Spleen (tissue), 11 donors: ENCODE results near the gene PDE8A. TPM values are rescaled to one million over a fixed set of nuclear protein-coding genes. Genes with fewer than 3 reads are reported as not detected.

Experiments
- DNase-seq: peaks from one replicate; pipeline ENCODE4 v3.0.0-alpha.2; 2020
- H3K27ac ChIP-seq, 8 donors: fragments of 200-600 bp; sonication (generic) in 7 of 8; 1 replicate in 4 of 8; 2 replicates in 4 of 8; pipeline versions ENCODE4 v1.5.0 to v1.8.0; 2016 to 2021; ENCODE audit warnings: inconsistent platforms in 4 of 8, mild to moderate bottlenecking in 4 of 8, moderate library complexity in 1 of 8
- H3K27me3 ChIP-seq, 7 donors: fragments of 200-600 bp; sonication (generic) in 6 of 7; replicated peaks in 1 of 7; 1 replicate in 4 of 7; 2 replicates in 3 of 7; pipeline versions ENCODE4 v1.5.0 to v1.8.0; 2016 to 2021; ENCODE audit warnings: inconsistent platforms in 3 of 7, mild to moderate bottlenecking in 1 of 7
- H3K36me3 ChIP-seq, 6 donors: fragments of 200-600 bp; sonication (generic) in 5 of 6; 1 replicate in 4 of 6; 2 replicates in 2 of 6; pipeline versions ENCODE4 v1.5.0 to v1.8.0; 2016 to 2021; ENCODE audit warnings: inconsistent platforms in 2 of 6
- H3K4me1 ChIP-seq, 6 donors: fragments of 200-600 bp; sonication (generic) in 5 of 6; 1 replicate in 3 of 6; 2 replicates in 3 of 6; pipeline versions ENCODE4 v1.5.0 to v1.8.0; 2016 to 2021; ENCODE audit warnings: inconsistent platforms in 3 of 6
- H3K4me3 ChIP-seq, 8 donors: fragments of 200-600 bp; sonication (generic) in 7 of 8; 1 replicate in 4 of 8; 2 replicates in 4 of 8; pipeline versions ENCODE4 v1.5.0 to v1.8.0; 2016 to 2021; ENCODE audit warnings: inconsistent platforms in 4 of 8, mild to moderate bottlenecking in 4 of 8, moderate library complexity in 2 of 8
- H3K9me3 ChIP-seq, 8 donors: fragments of 200-600 bp; sonication (generic) in 7 of 8; 1 replicate in 4 of 8; 2 replicates in 4 of 8; pipeline versions ENCODE4 v1.5.0 to v1.8.0; 2016 to 2021; ENCODE audit warnings: inconsistent platforms in 4 of 8
- POLR2A ChIP-seq, 3 donors: fragments of 450-650 bp; IDR thresholded peaks; one replicate each; pipeline ENCODE4 v1.5.1; 2017; ENCODE audit warnings: antibody characterized with exemption in 3 of 3, mild to moderate bottlenecking in 1 of 3
- POLR2AphosphoS5 ChIP-seq, 3 donors: sonication (generic); formaldehyde crosslinking; IDR thresholded peaks; one replicate each; pipeline ENCODE4 v1.5.1; 2017; ENCODE audit warnings: antibody characterized with exemption in 3 of 3
- WGBS, 5 donors: extraction: QIAGEN DNeasy Blood & Tissue Kit in 3 of 5; methylation state at CpG; one replicate each; pipeline versions ENCODE4 v1.1.5 to v1.1.7; 2013 to 2018; 5-methylcytosine and 5-hydroxymethylcytosine counted together
- intact Hi-C: fragments of 100-400 bp; cut with DNase I; formaldehyde crosslinking; loops from one replicate; pipeline ENCODE4 v1.15.0; 2023; ENCODE audit warnings: low total_unique reads
- polyA plus RNA-seq, 3 donors: library from polyadenylated mRNA; stranded (reverse); fragments of 200-250 nt; gene quantifications; one replicate each; pipeline ENCODE4 v1.2.1, GENCODE V29; 2013
- total RNA-seq, 7 donors: library from RNA; depleted of rRNA in 3 of 7; stranded (reverse); fragments of >200 nt in 3 of 7; fragmentation: NEBNext Ultra II Directional in 4 of 7; extraction: Animal tissue kit (Norgen Biotek cat#: 25700) in 4 of 7; gene quantifications; one replicate each; pipeline versions ENCODE4 v1.1.0 to v1.2.1, GENCODE V29; 2016 to 2021
- TF ChIP-seq, protein P1 (sequence below), 11 experiments: fragments of 200-600 bp in 7 of 11; fragments of 450-650 bp in 4 of 11; sonication (generic) in 4 of 11; IDR thresholded peaks in 8 of 11; conservative IDR thresholded peaks in 3 of 11; 1 replicate in 7 of 11; 2 replicates in 4 of 11; pipeline versions ENCODE4 v1.4.0 to v1.8.0; 2016 to 2021; ENCODE audit warnings: antibody characterized with exemption in 11 of 11, inconsistent platforms in 4 of 11, mild to moderate bottlenecking in 1 of 11
- donor health status: healthy with polysubstance abuse.
- donor health status: DM: no; HTN: no; CAD: no; lungs with moderate emphysema.
- donor health status: DM: no; HTN: no; CAD: no.
- donor health status: Bipolar disorder and iron deficiency.
- donor health status: healthy.
- donor health status: DM: no; HTN: no; CAD: no.
- donor health status: DM: yes; HTN: yes; CAD: no.

PDE8A gene
- total and polyA plus RNA-seq, 10 donors: 13.2 to 52.2 (median 30.6) TPM

DNA sequence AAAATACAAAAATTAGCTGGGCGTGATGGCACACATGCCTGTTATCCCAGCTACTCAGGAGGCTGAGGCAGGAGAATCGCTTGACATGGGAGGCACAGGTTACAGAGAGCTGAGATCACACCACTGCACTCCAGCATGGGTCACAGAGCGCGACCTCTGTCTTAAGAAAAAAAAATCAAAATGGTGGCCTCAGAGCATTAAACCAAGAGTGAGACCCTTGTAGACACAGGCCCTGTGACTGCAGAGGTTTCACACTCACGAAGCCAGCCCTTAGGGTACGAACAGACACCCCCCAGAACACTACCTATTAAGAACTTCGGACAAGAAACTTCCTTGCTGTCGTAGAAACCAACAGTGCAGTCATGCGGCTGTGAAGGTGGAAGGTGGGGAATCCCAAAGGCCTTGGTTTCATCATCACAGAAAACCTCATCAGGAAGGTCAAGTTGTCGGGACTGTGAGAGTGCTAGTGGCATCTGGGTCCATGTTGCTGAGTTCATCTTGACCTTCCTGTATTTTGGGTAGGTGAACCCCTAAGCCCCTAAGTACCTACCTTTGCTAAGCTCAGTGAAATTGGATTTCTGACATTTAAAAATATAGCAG is 4.8 kb upstream of the PDE8A start:
- Histone ChIP-seq H3K36me3 (no peaks in the 10 kb centered on the region), H3K4me3 (no peak overlapping the region), H3K4me1 (peaks cover 5 to 18% (median 16%) of the 10 kb centered on the region in 6 donors), H3K27ac (no peak overlapping the region), H3K9me3 (no peaks in the 10 kb centered on the region), H3K27me3 (peaks cover 0 to under 1% (median 0%) of the 10 kb centered on the region in 7 donors)
- intact Hi-C loops: no loop called here
- TF ChIP-seq POLR2A (IDR thresholded peaks at IDR 0.05): no peak
- no peak for TF ChIP-seq POLR2AphosphoS5 (IDR thresholded peaks at IDR 0.05)
- TF ChIP-seq, protein P1, sequence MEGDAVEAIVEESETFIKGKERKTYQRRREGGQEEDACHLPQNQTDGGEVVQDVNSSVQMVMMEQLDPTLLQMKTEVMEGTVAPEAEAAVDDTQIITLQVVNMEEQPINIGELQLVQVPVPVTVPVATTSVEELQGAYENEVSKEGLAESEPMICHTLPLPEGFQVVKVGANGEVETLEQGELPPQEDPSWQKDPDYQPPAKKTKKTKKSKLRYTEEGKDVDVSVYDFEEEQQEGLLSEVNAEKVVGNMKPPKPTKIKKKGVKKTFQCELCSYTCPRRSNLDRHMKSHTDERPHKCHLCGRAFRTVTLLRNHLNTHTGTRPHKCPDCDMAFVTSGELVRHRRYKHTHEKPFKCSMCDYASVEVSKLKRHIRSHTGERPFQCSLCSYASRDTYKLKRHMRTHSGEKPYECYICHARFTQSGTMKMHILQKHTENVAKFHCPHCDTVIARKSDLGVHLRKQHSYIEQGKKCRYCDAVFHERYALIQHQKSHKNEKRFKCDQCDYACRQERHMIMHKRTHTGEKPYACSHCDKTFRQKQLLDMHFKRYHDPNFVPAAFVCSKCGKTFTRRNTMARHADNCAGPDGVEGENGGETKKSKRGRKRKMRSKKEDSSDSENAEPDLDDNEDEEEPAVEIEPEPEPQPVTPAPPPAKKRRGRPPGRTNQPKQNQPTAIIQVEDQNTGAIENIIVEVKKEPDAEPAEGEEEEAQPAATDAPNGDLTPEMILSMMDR (IDR thresholded peaks at IDR 0.05 in 8 of 11, conservative IDR thresholded peaks at IDR 0.05 in 3 of 11): no peak
- WGBS, 5 donors: 80 to 93% (median 87%) methylated on average over 10 of the region's 10 CpGs
- DNase-seq: no peak

DNA sequence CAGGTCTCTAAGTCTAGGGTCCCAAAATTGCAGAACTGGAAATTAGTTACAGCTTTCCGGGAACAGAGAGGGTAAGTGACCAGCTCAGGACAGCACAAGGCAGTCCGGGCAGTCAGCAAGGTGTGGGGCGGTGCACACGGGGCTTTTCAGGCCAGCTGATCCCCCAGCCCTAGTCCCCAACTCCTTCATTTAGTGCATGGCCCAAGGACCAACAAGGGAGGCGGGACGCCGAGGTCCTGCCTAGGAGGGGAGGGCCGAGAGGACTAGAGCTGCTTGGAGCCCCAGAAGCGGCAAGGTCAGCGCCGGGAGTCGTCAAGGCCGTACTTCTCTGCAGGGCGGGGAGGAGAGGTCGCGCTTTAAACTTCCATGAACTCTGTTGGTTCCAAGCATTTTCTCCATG is 2.0 kb upstream of the PDE8A start:
- peak; percentile 88 for DNase-seq
- 32 to 45% (median 44%) methylated on average over 13 to 16 of the region's 16 CpGs for WGBS, 5 donors
- no peaks in the 10 kb centered on the region for H3K9me3 ChIP-seq

DNA sequence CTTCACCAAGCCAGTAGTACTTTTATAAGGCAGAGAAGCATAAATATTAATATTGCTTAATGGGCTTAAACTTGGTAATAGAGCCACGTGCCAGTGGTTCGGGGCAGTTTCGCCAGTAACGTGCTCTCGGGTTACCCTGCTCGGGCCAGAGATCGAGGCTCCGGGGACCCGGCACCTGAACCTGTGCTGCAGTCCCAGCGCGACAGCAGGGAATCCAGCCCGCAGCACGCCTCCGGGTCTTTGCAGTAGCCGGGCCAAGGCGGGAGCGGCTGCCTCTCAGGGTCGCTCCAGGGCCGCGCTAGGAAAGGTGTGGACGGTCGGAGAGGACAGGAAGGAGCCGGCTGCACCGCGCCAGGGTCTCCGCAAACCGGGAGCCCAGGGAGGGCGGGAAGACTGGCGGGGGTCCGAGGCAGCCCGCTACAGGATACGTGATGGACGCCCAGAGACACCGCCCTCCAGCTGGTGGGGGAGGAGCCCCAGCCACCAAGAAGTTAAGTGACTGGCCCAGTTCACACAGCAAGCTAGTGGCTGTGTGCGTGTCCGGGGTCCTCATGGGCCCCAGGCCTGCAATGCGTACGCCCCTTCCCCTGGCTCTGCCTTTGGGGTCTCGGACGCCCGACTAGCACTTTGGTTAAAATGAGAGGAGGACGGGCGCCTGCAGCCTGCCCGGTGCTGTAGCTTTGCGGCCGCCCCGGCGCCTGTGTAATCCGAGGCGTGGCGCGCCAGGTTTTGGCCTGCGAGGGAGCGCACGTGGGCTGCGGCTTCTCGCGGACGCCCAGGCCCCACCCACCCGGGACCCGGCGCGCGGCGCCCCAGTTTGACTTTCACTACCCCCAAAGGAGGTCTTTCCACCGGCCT is 1.2 kb upstream of the PDE8A start:
- WGBS, 5 donors: 0 to 1% (median 0%) methylated on average over 53 to 66 of the region's 66 CpGs
- no peaks in the 10 kb centered on the region for H3K9me3 ChIP-seq
- H3K4me1 ChIP-seq: peaks cover 5 to 52% (median 42%) of the 10 kb centered on the region in 6 donors
- H3K27ac ChIP-seq: peak overlapping the region; percentile 89 to 97 (median 94)
- peak; percentile 97 for DNase-seq
- H3K27me3 ChIP-seq: peaks cover 0 to 8% (median 0%) of the 10 kb centered on the region in 7 donors
- TF ChIP-seq, protein P1 (IDR thresholded peaks at IDR 0.05 in 8 of 11, conservative IDR thresholded peaks at IDR 0.05 in 3 of 11): peak in 3 of 11 experiments; percentile 4 to 18 (median 13)
- peak in 1 of 3 donors; percentile 49 for TF ChIP-seq POLR2A (IDR thresholded peaks at IDR 0.05)
- TF ChIP-seq POLR2AphosphoS5 (IDR thresholded peaks at IDR 0.05): peak; percentile 68 to 84 (median 83)
- intact Hi-C loops: no loop called here
- H3K36me3 ChIP-seq: no peaks in the 10 kb centered on the region
- peak overlapping the region; percentile 61 to 99 (median 88) for H3K4me3 ChIP-seq

More for the DNA sequence above, 2.0 kb upstream of the PDE8A start:
- Histone ChIP-seq H3K4me3 (peak overlapping the region in 6 of 8 donors; percentile 81 to 99 (median 88)), H3K36me3 (no peaks in the 10 kb centered on the region), H3K27me3 (peaks cover 0 to 8% (median 0%) of the 10 kb centered on the region in 7 donors), H3K4me1 (peaks cover 5 to 45% (median 38%) of the 10 kb centered on the region in 6 donors), H3K27ac (peak overlapping the region in 5 of 8 donors; percentile 94 to 97 (median 96))
- TF ChIP-seq POLR2A (IDR thresholded peaks at IDR 0.05) (no peak), POLR2AphosphoS5 (IDR thresholded peaks at IDR 0.05) (no peak)
- TF ChIP-seq, protein P1 (IDR thresholded peaks at IDR 0.05 in 8 of 11, conservative IDR thresholded peaks at IDR 0.05 in 3 of 11): no peak
- intact Hi-C loops: no loop called here
